NCI-H2029 treated with DMSO at 0.1 percent for 48 hours (cell line): ENCODE results near the gene BBIP1.
"Not testable (repeated sequence)": the region's sequence is repeated elsewhere in the genome, so short reads cannot be mapped to it uniquely, and the experiment has no call there.

Source experiments
- DNase-seq: peaks from one replicate; lab custom pipeline; 2025; lab: John Stamatoyannopoulos, UW

Gene BBIP1

GRCh38 chr10:110885932-110886674 lies 32.9 kb downstream of the BBIP1 start:
- DNase-seq, result no peak

DNA sequence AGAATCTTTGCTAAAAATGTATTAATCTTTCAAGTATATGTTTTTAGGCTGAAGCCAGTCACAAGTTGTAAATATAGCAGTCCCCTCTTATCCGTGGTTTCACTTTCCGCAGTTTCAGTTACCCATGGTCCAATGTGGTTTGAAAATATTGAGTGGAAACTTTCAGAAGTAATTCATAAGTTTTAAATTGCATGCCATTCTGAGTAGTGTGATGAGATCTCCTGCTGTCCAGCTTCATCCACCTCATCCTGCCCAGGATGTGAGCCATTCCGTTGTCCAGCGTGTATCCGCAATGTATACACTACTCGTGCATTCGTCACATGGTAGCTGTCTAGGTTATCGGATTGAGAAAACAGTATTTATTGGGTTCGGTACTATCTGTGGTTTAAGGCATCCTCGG lies 35.1 kb downstream of the BBIP1 start:
- no peak for DNase-seq

- DNase-seq, result no peak
Measured at GRCh38 chr10:110881905-110882304, 37.1 kb downstream of the BBIP1 start.

DNA sequence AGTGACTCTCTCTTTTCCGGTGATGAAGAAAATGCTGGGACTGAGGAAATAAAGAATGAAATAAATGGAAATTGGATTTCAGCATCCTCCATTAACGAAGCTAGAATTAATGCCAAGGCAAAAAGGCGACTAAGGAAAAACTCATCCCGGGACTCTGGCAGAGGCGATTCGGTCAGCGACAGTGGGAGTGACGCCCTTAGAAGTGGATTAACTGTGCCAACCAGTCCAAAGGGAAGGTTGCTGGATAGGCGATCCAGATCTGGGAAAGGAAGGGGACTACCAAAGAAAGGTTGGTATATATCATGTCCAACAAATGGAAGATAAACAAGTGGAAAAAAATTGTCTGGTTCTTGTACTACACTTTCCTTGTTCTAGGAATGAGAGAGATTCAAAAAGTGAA lies 37.7 kb downstream of the BBIP1 start:
- DNase-seq, result no peak

GRCh38 chr10:110880012-110880411 lies 39.0 kb downstream of the BBIP1 start:
- DNase-seq, result no peak

DNA sequence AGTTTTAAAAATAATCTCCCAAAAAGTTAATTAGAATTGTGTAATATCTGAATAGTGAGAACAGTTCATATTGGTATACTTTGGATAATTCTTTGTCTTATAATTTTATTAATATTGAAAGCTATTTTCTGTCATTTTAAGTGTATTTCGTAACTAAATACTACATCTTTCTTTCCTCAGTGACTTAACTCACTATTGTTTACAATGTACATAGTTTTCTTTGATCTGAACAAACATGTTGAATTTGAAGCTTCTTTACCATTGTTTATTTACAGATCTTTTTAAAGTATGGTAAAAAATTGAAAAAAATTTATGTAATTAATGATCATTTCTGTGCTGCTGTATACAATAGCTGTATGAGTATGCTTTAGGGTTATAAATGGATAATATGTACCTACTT lies 42.2 kb downstream of the BBIP1 start:
- no peak for DNase-seq

- DNase-seq, result no peak
Measured at GRCh38 chr10:110876000-110876399, 43.0 kb downstream of the BBIP1 start.

DNA sequence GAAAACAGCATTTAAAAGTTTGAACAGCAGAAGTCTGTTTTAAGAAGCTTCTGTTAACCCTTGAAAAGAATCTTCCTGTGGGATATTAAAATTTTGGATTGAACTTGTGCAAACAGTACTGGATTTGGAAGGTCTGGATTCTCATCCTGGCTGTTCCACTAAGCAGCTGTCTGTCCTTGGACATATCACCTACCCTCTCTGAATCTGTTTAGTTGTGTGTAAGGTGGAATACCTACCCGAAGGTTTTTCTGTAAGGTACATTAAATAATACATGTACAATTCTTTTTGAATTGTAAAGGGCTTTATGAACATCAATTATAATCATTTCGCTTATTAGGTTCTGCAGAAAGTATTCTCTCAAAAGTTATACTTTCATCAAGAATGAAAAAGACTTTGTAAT lies 45.0 kb downstream of the BBIP1 start:
- DNase-seq, result no peak

DNA sequence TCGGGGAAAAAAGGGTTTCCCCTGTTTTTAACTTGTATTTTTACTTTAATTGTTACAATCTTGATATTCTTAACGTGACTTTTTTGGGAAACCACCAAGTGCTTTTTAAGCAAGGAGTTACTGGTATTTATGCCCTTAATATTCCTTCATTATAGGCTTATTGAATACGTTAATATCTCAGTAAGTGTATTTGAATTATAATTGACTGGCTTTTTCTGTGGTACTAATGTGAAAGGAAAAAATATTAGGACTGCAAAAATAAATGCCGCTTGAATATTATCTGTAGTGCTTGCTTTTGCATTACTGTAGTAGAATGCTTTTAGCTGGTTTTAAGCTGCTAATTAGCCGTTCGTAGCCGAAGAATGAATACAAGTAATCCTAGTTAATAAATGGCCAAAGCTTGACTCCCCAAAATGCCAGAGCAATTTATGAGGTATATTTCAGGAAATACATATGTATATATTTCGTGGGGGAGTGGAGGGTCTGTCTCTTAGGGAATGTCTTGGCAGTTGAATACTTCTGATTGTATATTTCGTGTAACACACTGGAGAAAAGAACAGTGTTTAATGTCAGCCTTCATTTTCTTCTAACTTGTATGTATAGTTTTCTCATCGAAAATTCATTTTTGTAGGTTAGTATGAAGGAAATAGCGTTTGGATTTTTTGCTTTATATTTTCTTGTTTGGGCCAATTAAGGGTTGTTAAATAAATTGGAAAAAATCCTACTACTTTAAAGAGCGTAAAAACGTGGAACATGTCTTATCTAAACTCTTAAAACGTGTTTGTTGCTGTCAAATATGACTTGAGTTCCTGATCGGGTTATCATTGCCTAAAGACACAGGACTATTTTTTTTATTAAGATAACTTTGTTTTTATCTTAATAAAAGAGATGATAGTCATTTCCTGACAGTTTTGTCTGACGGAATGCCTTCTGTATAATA lies 45.7 kb downstream of the BBIP1 start:
- DNase-seq, result no peak

GRCh38 chr10:110872145-110872983 lies 46.6 kb downstream of the BBIP1 start:
- no peak for DNase-seq

DNA sequence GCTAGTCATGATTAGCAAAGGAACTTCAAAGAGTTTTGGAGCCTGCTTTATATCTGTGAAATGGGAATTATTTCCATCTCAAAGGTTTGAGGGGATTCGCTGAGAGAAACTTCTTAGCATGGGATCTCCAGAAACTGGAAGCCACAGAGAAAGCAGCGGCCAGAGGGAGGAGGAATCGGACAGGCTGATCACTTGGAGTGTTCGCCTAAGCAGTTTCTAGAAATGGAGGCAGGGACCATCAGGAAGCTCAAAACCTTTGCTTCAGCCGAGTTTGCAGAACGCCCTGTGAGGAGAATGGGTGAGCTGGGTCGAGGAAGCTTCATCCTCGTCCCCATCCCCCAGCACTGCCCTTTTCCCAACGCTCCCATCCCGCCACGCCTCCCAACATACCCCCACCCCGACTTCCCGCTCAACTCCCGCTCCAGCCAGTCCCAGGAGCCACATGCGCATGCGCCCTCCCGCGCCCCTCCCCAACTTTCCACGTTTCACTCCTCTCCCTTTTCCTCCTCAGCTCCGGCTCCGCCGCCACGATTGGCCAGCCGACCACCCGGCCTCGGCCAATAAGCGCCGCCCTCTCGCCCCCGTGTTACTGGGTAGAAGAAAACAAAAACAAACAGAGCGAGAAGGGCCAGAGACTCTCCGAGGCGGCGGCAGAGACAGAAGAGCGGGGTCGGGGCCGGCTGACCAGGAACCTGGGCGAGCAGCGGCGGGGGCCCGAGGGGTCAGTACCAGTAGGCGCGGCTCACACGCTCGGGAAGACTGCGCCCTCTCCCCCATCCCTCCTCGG lies 47.5 kb downstream of the BBIP1 start, which contains the start of gene PDCD4:
PDCD4 (plus strand) TSS at position 631 of the 787 bp plus-strand sequence. CDS start 4,100 bp downstream, outside the sequence.
- peak; percentile 79 for DNase-seq

- no peak for DNase-seq
Measured at GRCh38 chr10:110870823-110871297, 48.1 kb downstream of the BBIP1 start.

- DNase-seq, result no peak
Measured at GRCh38 chr10:110868981-110869380, 50.0 kb downstream of the BBIP1 start.

DNA sequence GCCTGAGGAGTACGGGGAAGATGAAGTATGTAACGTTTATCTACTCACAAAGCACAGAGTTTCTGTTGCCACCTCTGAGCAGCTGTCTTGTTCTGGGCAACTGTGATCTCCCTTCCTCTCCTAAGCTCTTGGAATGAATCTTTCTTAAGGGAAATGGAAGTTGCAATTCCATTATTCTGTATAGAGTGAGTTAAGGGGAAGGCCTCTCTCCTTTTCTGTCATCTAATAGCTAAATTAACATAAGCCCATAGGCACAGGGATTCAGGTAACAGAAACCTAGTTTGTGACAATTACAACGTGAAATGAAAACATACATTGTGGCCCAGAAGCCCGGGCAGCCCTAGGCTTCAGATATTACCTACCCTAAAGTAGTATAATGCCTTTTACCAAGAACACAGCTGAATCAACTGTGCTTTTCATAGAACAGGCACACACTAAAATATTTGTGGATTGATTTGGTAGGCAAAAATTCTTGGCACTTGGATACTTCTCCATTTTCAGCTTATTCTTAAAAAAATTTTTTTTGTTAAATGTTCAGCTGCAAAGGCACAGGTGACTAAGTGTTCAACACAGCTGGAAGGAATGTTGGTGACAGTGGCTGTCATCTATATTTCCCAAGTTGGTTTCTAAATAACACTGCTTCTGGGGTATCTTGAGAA lies 51.0 kb downstream of the BBIP1 start:
- no peak for DNase-seq

GRCh38 chr10:110867011-110867806 lies 51.8 kb downstream of the BBIP1 start:
- DNase-seq, result not testable (repeated sequence)

DNA sequence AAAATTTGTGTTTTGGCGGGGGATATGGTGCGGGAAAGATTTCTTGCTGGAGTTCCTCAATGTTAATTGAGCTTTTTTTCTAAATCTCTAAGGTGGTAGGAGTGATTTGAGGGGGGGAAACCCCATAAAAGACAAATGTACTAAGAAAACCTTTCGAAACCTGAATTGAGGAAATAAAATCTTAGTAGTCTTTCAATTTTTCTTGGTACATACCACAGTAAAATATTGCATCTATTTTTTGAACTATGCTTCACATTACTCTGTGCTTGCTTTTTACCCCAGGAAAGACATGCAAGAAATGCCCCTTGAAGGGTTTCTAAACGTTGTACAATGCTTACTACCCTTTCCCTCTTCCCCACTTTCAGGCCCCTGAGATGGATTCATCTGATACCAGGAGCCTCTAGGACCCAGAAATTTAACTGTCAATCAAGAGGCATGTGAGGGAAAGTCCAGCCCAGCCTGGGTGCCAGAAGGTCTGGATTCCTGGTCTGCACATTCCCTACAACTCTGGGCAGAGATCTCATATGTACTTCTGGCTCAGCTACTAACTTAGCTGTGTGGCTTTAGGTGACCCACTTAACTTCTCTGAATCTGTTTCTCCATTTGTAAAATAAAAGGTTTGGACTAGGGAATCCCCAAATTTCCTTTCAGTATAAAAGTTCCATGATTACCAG lies 53.0 kb downstream of the BBIP1 start:
- no peak for DNase-seq

DNA sequence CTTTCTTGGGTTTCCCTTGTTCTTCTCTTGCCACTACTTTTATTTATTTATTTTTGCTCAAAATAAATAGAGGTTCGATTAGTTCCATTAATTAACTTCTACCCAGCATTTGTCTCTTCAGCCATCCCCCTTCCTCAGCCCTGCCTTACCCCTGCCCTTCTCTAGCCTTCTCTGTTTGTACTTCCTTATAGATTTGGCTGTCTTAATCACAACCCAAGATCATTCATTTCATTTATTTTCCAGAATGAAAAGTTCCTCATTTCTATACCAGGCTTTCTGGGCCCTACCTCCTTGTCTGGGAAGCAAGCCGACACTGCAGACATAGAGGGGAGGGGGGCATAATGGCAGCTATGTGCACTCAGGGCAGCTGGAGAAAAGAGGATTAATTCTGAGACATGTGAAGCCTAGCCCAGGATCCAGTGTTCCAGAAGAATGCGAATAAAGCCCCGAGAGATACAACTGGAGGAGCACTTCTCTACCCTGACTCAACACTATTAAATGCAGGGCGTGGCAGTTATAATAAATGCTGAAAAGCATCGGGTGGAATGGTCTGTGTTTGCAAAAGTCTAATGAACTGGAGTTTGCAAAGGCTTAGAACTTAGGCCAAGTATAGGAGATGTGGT lies 53.7 kb downstream of the BBIP1 start:
- DNase-seq, result no peak

- DNase-seq, result no peak
Measured at GRCh38 chr10:110864662-110865140, 54.3 kb downstream of the BBIP1 start.

DNA sequence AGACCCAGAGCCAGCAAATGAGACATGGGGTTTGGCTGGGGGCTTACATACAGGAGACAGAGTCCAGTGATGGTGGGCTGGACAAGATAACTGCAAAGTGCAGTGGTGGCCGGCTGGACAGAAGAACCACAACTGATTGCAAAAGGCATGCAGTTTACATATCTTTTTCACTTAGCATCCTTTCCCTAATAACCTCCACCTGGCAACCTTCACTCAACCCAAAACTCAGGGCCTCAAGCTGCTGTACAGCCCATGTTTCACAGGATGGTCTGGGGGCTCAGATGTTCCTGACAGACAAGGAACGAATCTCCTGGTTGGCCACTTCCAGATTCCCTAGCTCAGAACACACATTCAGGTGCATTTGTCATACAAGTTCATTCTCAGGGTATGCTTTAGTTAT lies 55.0 kb downstream of the BBIP1 start:
- DNase-seq, result no peak
